HG02973 (cell line): ENCODE results near the gene RARG.
"Not testable (repeated sequence)": the region's sequence is repeated elsewhere in the genome, so short reads cannot be mapped to it uniquely, and the experiment has no call there.

Experiments
- ATAC-seq: cut with Tn5 transposase; IDR thresholded peaks from one replicate; pipeline ENCODE4 v1.9.1; 2021; ENCODE audit warnings: moderate library complexity; ENCODE audit not compliant: unreplicated experiment

RARG gene

GRCh38 chr12:53211476-53212381 is 20.3 kb downstream of the RARG start:
- no peak for ATAC-seq

- ATAC-seq, result no peak
Measured at GRCh38 chr12:53210843-53211242, 21.2 kb downstream of the RARG start.

- no peak for ATAC-seq
Measured at GRCh38 chr12:53208877-53209463, 23.0 kb downstream of the RARG start.

GRCh38 chr12:53208435-53208834 is 23.6 kb downstream of the RARG start:
- ATAC-seq, result no peak

- peak; percentile 36 for ATAC-seq
Measured at GRCh38 chr12:53207042-53207441, 25.0 kb downstream of the RARG start, which contains the start of gene ITGB7. Gene ITGB7 (minus strand): TSS chr12:53207251. CDS start chr12:53200443, 6,808 bp downstream.

- peak; percentile 68 for ATAC-seq
Measured at GRCh38 chr12:53205747-53206419, 26.1 kb downstream of the RARG start.

GRCh38 chr12:53204351-53204750 is 27.7 kb downstream of the RARG start:
- no peak for ATAC-seq

- ATAC-seq, result not testable (repeated sequence)
Measured at GRCh38 chr12:53202316-53202715, 29.7 kb downstream of the RARG start.

GRCh38 chr12:53201639-53202038 is 30.4 kb downstream of the RARG start:
- no peak for ATAC-seq

GRCh38 chr12:53201177-53201541 is 30.9 kb downstream of the RARG start:
- no peak for ATAC-seq

GRCh38 chr12:53200458-53201176 is 31.4 kb downstream of the RARG start:
- ATAC-seq, result no peak

GRCh38 chr12:53200107-53200457 is 31.9 kb downstream of the RARG start:
- no peak for ATAC-seq

- no peak for ATAC-seq
Measured at GRCh38 chr12:53199700-53200099, 32.3 kb downstream of the RARG start.

GRCh38 chr12:53198486-53199110 is 33.4 kb downstream of the RARG start:
- no peak for ATAC-seq

GRCh38 chr12:53197011-53197640 is 34.9 kb downstream of the RARG start:
- ATAC-seq, result no peak

GRCh38 chr12:53196486-53196885 is 35.5 kb downstream of the RARG start:
- no peak for ATAC-seq

GRCh38 chr12:53195516-53196420 is 36.2 kb downstream of the RARG start:
- ATAC-seq, result no peak

GRCh38 chr12:53194973-53195372 is 37.0 kb downstream of the RARG start:
- ATAC-seq, result no peak

- no peak for ATAC-seq
Measured at GRCh38 chr12:53193985-53194716, 37.9 kb downstream of the RARG start.
